Measurements from ENCODE around the gene CRMP1. TPM values are rescaled to one million over a fixed set of nuclear protein-coding genes. Genes with fewer than 3 reads are reported as not detected.

CRMP1 gene
- total and polyA plus RNA-seq, 2 of the 8 experiments (the other 6 are each of a cell fraction or from before 2014, with no cell fraction given): 120 to 131 TPM

DNA sequence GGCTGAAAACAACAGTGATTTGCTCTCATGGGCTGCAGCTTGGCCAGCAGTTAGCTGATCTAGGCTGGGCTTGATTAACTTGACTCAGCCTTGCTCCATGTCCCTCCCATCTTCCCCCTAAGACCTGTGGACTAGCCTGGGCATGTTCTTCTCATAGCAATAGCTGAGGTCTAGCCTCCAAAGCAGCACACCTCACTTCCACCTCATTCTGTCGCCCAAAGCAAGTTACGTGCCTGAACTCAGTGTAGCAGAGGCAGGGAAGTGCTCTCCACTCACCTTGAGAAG lies 119.7 kb downstream of the CRMP1 start:
- Histone ChIP-seq H3K4ac (replicated peaks; ENCODE audit: insufficient read length, low read depth, low read length) (no peak overlapping the region), H2AK5ac (ENCODE audit: low read depth, low read length) (0 out of 2 replicates have a peak overlapping the region, but pooled peaks have one; percentile 30), H3K23ac (ENCODE audit: insufficient read length) (no peak overlapping the region), H3K27ac (ENCODE audit: low read depth, low read length) (peak overlapping the region; percentile 71; the same call in 1 of the 2 replicates), H3K4me3 (ENCODE audit: extremely low read depth in 1 of 4, insufficient read depth in 2 of 4, low read depth in 3 of 4, low read length in 4 of 4) (no peak overlapping the region), H2AFZ (ENCODE audit: low read length) (no peak overlapping the region), H3K9ac (replicated peaks in 1 of 4; ENCODE audit: extremely low read depth in 1 of 4, low read depth in 3 of 4, low read length in 3 of 4) (peak overlapping the region in 1 of 4 experiments; percentile 25; a peak in 3 of 7 replicates), H3K79me2 (ENCODE audit: control insufficient read depth in 1 of 2, insufficient read depth in 2 of 2, low read length in 2 of 2) (no peaks in the 10 kb centered on the region), H3K56ac (replicated peaks; ENCODE audit: insufficient read length, low read depth, low read length) (no peak overlapping the region), H3K18ac (ENCODE audit: extremely low read depth, low read length) (peak overlapping the region; percentile 73), H4K20me1 (replicated peaks in 1 of 2; ENCODE audit: control insufficient read depth in 1 of 2, insufficient read depth in 2 of 2, low read length in 2 of 2) (no peaks in the 10 kb centered on the region), H4K5ac (ENCODE audit: insufficient read length, low read depth, low read length) (no peak overlapping the region), H2BK12ac (ENCODE audit: low read depth, low read length) (peak overlapping the region; percentile 21; the same call in 1 of the 2 replicates), H2BK5ac (ENCODE audit: low read depth, low read length) (peak overlapping the region; percentile 97), H3K4me1 (replicated peaks in 1 of 4; ENCODE audit: control insufficient read depth in 3 of 4, insufficient read depth in 4 of 4, low read length in 3 of 4) (peaks cover 0 to 6% (median 3%) of the 10 kb centered on the region in 4 experiments; a peak in 3 of 7 replicates), H2BK15ac (ENCODE audit: low read length) (peak overlapping the region; percentile 66; the same call in 1 of the 2 replicates), H4K8ac (ENCODE audit: extremely low read depth, insufficient read depth, low read length) (no peak overlapping the region; the same call in 1 of the 2 replicates), H3K23me2 (ENCODE audit: low read depth, low read length) (no peaks in the 10 kb centered on the region), H3K4me2 (ENCODE audit: insufficient read depth in 1 of 2, low read depth in 2 of 2, low read length in 2 of 2) (no peak overlapping the region), H2BK120ac (replicated peaks; ENCODE audit: low read depth, low read length) (no peak overlapping the region), H3K14ac (ENCODE audit: insufficient read length) (no peak overlapping the region), H3K27me3 (replicated peaks in 1 of 4; ENCODE audit: control insufficient read depth in 3 of 4, extremely low read depth in 1 of 4, insufficient read depth in 3 of 4, low read length in 3 of 4) (no peaks in the 10 kb centered on the region), H4K91ac (replicated peaks; ENCODE audit: insufficient read length, low read length) (peak overlapping the region; percentile 67), H2BK20ac (ENCODE audit: low read length) (no peak overlapping the region), H3K79me1 (ENCODE audit: low read depth, low read length) (no peaks in the 10 kb centered on the region), H3K36me3 (ENCODE audit: control insufficient read depth in 2 of 4, insufficient read depth in 4 of 4, low read length in 3 of 4) (peaks cover 0 to 22% (median 5%) of the 10 kb centered on the region in 4 experiments; a peak in 3 of 8 replicates), H3K9me3 (ENCODE audit: insufficient read depth in 2 of 2, low read depth in 1 of 2, low read length in 1 of 2) (peaks cover 26 to 36% of the 10 kb centered on the region in 2 experiments)
- FAIRE-seq (no peak), DNase-seq (ENCODE audit: low read depth in 1 of 2, low spot score in 2 of 2) (peak in 1 of 2 experiments; percentile 43)
- no peak for TF ChIP-seq USF2 (IDR thresholded peaks at IDR 0.05; ENCODE audit: low read length)
- TF ChIP-seq ASH2L (IDR thresholded peaks at IDR 0.05; ENCODE audit: low read length): no peak
- TF ChIP-seq KDM4A (IDR thresholded peaks at IDR 0.05; ENCODE audit: low read depth, low read length, severe bottlenecking): no peak
- no peak for TF ChIP-seq BACH1 (IDR thresholded peaks at IDR 0.05; ENCODE audit: low read length)
- TF ChIP-seq RFX5 (IDR thresholded peaks at IDR 0.05; ENCODE audit: borderline replicate concordance, low read depth, low read length): no peak
- no peak for TF ChIP-seq JUND (IDR thresholded peaks at IDR 0.05; ENCODE audit: low read length)
- ChIA-PET POLR2A (ENCODE audit: partially characterized antibody) (interaction anchor here (1.3 kb wide), 1 partner anchor 10 kb away, joined by 3 read pairs; no protein-coding TSS in a partner anchor), CTCF (ENCODE audit: partially characterized antibody) (interaction anchor here (1.5 kb wide), 1 partner anchor 9 kb away, joined by 5 read pairs; no protein-coding TSS in a partner anchor)
- 89% methylated on average over 2 of the region's 2 CpGs; no CpG with 5 or more reads in 1 of the 2 experiments for WGBS, 2 experiments (ENCODE audit: extremely low coverage in 1 of 2, insufficient coverage in 1 of 2, insufficient read length in 1 of 2, insufficient replicate concordance in 2 of 2, low coverage in 1 of 2, low lambda C conversion rate in 2 of 2, missing lambda C conversion rate in 1 of 2)

Data from H1 (cell line).